Ovary (tissue), 9 donors: ENCODE measurements around the gene ANKRD27. TPM values are rescaled to one million over a fixed set of nuclear protein-coding genes. Genes with fewer than 3 reads are reported as not detected.

Experiments
- DNase-seq, 5 donors: peaks; one replicate each; pipeline ENCODE4 v3.0.0-alpha.2; 2019 to 2020
- H3K27ac ChIP-seq, 2 donors: fragments of 200-600 bp; one replicate each; pipeline versions ENCODE4 v1.5.1 to v1.8.0; 2019 to 2022
- H3K27me3 ChIP-seq: fragments of 200-600 bp; one replicate; pipeline ENCODE4 v1.8.0; 2022
- H3K36me3 ChIP-seq: fragments of 200-600 bp; sonication (generic); one replicate; pipeline ENCODE4 v1.5.1; 2019
- H3K4me1 ChIP-seq: one replicate; pipeline ENCODE4 v1.8.1; 2013; ENCODE audit warnings: mild to moderate bottlenecking, moderate library complexity; ENCODE audit not compliant: insufficient read depth
- H3K4me3 ChIP-seq: fragments of 200-600 bp; sonication (generic); one replicate; pipeline ENCODE4 v1.5.1; 2017
- H3K9me3 ChIP-seq, 2 donors: fragments of 200-600 bp in 1 of 2; sonication (generic) in 1 of 2; one replicate each; pipeline versions ENCODE4 v1.5.1 to v1.8.1; 2013 to 2019; ENCODE audit warnings: mild to moderate bottlenecking in 1 of 2, moderate library complexity in 1 of 2
- EP300 ChIP-seq: sonication (generic); formaldehyde crosslinking; IDR thresholded peaks from one replicate; pipeline ENCODE4 v1.6.1; 2017; ENCODE audit warnings: antibody characterized with exemption
- POLR2A ChIP-seq: fragments of 450-650 bp; IDR thresholded peaks from one replicate; pipeline ENCODE4 v1.6.1; 2017; ENCODE audit warnings: antibody characterized with exemption, mild to moderate bottlenecking, moderate library complexity
- WGBS, 3 donors: extraction: QIAGEN DNeasy Blood & Tissue Kit in 1 of 3; methylation state at CpG; one replicate each; pipeline versions ENCODE4 v1.1.5 to v1.1.7; 2013 to 2017; 5-methylcytosine and 5-hydroxymethylcytosine counted together
- intact Hi-C, 4 donors: fragments of 100-400 bp; cut with DNase I; formaldehyde crosslinking; loops; one replicate each; pipeline versions ENCODE4 v1.11.0 to v1.15.1; 2022 to 2023
- polyA plus RNA-seq, 2 donors: library from polyadenylated mRNA; stranded (reverse); fragments of 200-250 nt in 1 of 2; fragments of 350-450 nt in 1 of 2; fragmentation: Illumina TruSeq in 1 of 2; extraction: RNeasy Lipid Tissue Mini Kit (QIAGEN cat#74804) in 1 of 2; gene quantifications; one replicate each; pipeline ENCODE4 v1.2.3, GENCODE V29; 2013 to 2014
- total RNA-seq, 7 donors: library from RNA; depleted of rRNA in 2 of 7; stranded (reverse); fragments of >200 nt in 2 of 7; fragmentation: NEBNext Ultra II Directional in 3 of 7; extraction: Animal tissue kit (Norgen Biotek cat#: 25700) in 3 of 7; gene quantifications; one replicate each; pipeline versions ENCODE4 v1.1.0 to v1.2.4, GENCODE V29; 2016 to 2023
- TF ChIP-seq, protein P1 (sequence below), 3 donors: fragments of 450-650 bp in 2 of 3; fragments of 200-600 bp in 1 of 3; IDR thresholded peaks; one replicate each; pipeline versions ENCODE4 v1.5.1 to v1.8.0; 2016 to 2022; ENCODE audit warnings: antibody characterized with exemption in 3 of 3, mild to moderate bottlenecking in 1 of 3
- donor health status: DM: no; HTN: no; CAD: no; lungs with moderate emphysema.
- donor health status: DM: no; HTN: no; CAD: no.
- donor health status: Bipolar disorder and iron deficiency.
- donor health status: DM: yes; HTN: yes; CAD: no.
- donor health status: DM: no; HTN: no; CAD: no.
- donor health status: DM: yes; HTN: yes; CAD: no.

ANKRD27 gene
- total and polyA plus RNA-seq, 9 donors = 9.9 to 33.6 (median 21.9) TPM

DNA sequence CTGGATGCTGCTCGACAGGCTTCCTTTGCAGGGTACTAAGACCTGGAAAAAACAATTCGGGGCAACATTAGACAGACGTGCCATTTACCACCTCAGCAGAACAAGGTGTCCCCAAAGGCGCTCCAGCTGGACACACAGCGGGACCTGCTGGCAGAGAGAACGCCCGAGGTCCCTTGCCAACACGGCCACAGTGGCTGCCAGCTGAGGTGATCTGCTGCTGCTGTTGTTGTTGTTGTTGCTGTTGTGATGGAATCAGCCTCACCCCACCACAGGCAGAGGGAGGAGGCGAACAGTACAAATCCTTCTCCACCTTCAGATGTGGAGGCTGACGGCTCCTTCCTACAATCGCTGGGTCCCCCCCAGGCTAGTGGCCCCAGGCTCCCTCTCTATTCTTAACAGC lies 25.2 kb downstream of the ANKRD27 start:
- no peak for TF ChIP-seq EP300
- TF ChIP-seq POLR2A = no peak
- TF ChIP-seq, protein P1, sequence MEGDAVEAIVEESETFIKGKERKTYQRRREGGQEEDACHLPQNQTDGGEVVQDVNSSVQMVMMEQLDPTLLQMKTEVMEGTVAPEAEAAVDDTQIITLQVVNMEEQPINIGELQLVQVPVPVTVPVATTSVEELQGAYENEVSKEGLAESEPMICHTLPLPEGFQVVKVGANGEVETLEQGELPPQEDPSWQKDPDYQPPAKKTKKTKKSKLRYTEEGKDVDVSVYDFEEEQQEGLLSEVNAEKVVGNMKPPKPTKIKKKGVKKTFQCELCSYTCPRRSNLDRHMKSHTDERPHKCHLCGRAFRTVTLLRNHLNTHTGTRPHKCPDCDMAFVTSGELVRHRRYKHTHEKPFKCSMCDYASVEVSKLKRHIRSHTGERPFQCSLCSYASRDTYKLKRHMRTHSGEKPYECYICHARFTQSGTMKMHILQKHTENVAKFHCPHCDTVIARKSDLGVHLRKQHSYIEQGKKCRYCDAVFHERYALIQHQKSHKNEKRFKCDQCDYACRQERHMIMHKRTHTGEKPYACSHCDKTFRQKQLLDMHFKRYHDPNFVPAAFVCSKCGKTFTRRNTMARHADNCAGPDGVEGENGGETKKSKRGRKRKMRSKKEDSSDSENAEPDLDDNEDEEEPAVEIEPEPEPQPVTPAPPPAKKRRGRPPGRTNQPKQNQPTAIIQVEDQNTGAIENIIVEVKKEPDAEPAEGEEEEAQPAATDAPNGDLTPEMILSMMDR (IDR thresholded peaks at IDR 0.05) = no peak
- intact Hi-C loops = no loop called here
- Histone ChIP-seq H3K27me3 (no peaks in the 10 kb centered on the region), H3K27ac (no peak overlapping the region), H3K9me3 (no peaks in the 10 kb centered on the region), H3K36me3 (no peaks in the 10 kb centered on the region), H3K4me1 (peaks cover 3% of the 10 kb centered on the region), H3K4me3 (no peak overlapping the region)
- whole genome bisulfite sequencing, 3 donors = 94 to 96% (median 94%) methylated on average over 11 of the region's 11 CpGs
- DNase-seq = no peak

DNA sequence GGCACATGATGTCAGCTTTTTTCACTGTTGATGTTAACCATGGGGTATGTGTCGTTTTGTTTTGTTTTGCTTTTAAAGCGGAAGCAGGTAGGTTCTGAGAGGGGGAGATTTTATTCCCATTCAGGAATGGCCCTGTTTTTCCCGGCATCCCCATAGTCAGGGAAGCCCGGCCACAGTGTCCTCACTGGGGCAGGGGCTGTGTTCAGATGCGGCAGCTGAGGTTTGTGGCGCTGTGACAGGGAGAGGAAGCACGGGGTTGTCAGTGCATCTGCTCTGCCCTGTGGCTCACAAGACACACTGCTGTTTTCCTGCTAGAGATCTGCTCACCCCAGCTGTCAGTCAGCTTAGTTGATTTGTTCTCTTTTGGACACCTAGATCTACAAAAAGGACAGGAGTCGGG lies 27.6 kb downstream of the ANKRD27 start:
- H3K9me3 ChIP-seq = no peaks in the 10 kb centered on the region
- intact Hi-C loops = no loop called here

DNA sequence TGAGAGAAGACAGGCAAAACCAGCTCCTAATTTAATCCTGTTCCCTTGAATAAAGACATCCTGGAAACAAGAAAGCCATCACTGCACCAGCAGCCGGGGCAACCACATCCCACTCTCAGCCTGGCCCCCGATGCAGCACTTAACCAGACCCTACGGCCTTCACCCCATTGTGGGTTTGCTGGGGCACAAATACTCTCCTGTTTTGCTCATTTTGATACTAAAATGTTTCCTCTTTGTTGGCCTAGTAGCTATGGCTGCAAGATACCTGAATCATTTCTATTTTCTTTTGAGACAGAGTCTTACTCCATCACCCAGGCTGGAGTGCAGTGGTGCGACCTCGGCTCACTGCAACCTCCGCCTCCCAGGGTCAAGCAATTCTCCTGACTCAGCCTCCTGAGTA lies 28.4 kb downstream of the ANKRD27 start:
- H3K4me3 ChIP-seq = no peak overlapping the region
- no peak for DNase-seq
- H3K27me3 ChIP-seq = no peaks in the 10 kb centered on the region
- intact Hi-C loops = no loop called here
- 91 to 94% (median 91%) methylated on average over 6 of the region's 6 CpGs for WGBS, 3 donors
- no peaks in the 10 kb centered on the region for H3K9me3 ChIP-seq
- TF ChIP-seq POLR2A (no peak), EP300 (no peak)
- TF ChIP-seq, protein P1 (IDR thresholded peaks at IDR 0.05) = no peak
- no peaks in the 10 kb centered on the region for H3K36me3 ChIP-seq
- no peaks in the 10 kb centered on the region for H3K4me1 ChIP-seq
- no peak overlapping the region for H3K27ac ChIP-seq

More for the DNA sequence above, 27.6 kb downstream of the ANKRD27 start:
- Histone ChIP-seq H3K36me3 (no peaks in the 10 kb centered on the region), H3K4me1 (no peaks in the 10 kb centered on the region), H3K27ac (no peak overlapping the region), H3K27me3 (no peaks in the 10 kb centered on the region), H3K4me3 (no peak overlapping the region)
- TF ChIP-seq POLR2A = no peak
- TF ChIP-seq EP300 = no peak
- TF ChIP-seq, protein P1 (IDR thresholded peaks at IDR 0.05) = no peak
- WGBS, 3 donors = 87 to 92% (median 88%) methylated on average over 8 of the region's 8 CpGs
- no peak for DNase-seq

DNA sequence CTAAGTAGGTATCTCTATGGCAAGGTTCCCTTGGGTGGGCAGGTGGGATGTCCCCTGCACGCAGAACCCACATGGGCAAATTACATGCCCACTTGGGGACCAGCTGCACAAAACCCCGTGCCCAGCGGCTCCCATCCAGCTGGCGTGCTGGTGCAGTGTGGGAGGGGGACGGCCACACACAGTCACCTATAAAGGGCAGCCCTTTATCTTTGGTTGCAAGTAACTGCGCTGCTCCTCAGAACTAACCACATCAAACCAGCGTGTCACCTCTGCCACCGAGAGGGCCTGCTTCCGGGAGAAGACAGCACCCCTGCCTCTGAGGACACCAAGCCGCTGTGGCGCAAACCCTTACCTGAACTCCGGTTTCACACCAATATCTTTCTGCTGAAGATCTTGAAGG lies 32.2 kb downstream of the ANKRD27 start:
- 85 to 93% (median 90%) methylated on average over 12 of the region's 12 CpGs for WGBS, 3 donors
- Histone ChIP-seq H3K27ac (no peak overlapping the region), H3K4me3 (no peak overlapping the region), H3K36me3 (no peaks in the 10 kb centered on the region), H3K9me3 (no peaks in the 10 kb centered on the region), H3K4me1 (no peaks in the 10 kb centered on the region), H3K27me3 (no peaks in the 10 kb centered on the region)
- no peak for DNase-seq
- intact Hi-C loops = no loop called here
- TF ChIP-seq EP300 (no peak), POLR2A (no peak)
- TF ChIP-seq, protein P1 (IDR thresholded peaks at IDR 0.05) = no peak

DNA sequence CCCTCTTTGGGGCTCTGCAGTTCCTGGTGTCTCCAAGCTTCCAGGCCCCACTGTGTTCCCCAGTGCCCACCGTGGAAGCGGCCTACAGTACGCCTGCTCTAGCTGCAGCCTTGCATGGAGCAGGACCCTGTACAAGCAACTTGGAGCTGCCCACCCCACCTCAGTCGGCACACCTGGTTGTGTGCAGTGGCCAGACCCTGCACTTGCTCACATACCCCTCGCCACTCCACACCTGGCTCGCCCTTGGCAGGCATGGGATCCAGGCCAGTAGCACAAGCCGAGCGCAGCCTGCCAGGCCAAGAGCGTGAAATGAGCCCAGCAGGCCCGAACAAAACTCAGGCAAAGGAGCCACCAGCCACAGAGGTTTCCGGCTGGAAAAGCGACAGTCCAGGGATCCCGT lies 36.4 kb downstream of the ANKRD27 start:
- H3K36me3 ChIP-seq = no peaks in the 10 kb centered on the region
- H3K4me3 ChIP-seq = no peak overlapping the region
- no peaks in the 10 kb centered on the region for H3K9me3 ChIP-seq
- intact Hi-C loops = no loop called here
- no peak overlapping the region for H3K27ac ChIP-seq
- no peaks in the 10 kb centered on the region for H3K4me1 ChIP-seq
- no peak for DNase-seq
- no peak for TF ChIP-seq POLR2A
- TF ChIP-seq, protein P1 (IDR thresholded peaks at IDR 0.05) = no peak
- no peak for TF ChIP-seq EP300
- 98 to 99% (median 99%) methylated on average over 13 of the region's 13 CpGs for WGBS, 3 donors
- no peaks in the 10 kb centered on the region for H3K27me3 ChIP-seq
